ENCODE results near the gene HTT.

- TF ChIP-seq POLR2A (IDR thresholded peaks at IDR 0.05; ENCODE audit: low read length) (no peak), GATA1 (IDR thresholded peaks at IDR 0.05; ENCODE audit: low read depth, low read length) (no peak)
Measured at GRCh38 chr4:3059943-3060342, 14.5 kb upstream of the HTT start.
